ENCODE measurements around the gene MAPK9.
"Not testable (repeated sequence)": the region's sequence is repeated elsewhere in the genome, so short reads cannot be mapped to it uniquely, and the experiment has no call there.

Gene MAPK9

DNA sequence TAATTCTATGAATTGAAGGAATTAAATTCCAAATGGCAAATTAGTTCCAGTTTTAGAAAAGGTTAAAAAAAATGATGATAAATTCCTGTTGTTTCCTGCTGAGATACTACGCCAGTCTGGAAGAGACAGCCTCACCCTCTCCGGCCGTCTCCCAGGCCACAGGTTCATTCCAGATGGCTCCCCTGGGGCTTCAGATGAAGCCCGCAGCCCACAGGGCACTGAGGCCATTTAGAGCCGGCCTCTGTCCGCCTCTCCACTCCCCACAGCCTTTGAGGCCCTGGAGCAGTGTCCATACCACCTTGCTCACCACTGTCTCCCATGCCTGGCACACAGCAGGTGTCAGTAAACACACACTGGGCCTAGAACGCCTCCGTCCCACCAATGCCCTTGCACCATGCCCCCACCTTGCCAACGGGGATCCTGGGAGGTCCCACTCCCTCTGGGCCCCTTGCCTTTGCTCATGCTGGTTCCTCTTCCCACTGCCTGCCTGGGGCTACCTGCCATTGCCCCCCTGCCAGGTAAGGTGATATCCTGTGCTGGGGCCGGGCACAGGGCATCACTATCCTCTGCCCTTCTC is 35.2 kb upstream of the MAPK9 start:
- DNase-seq (ENCODE audit: low spot score): no peak

DNA sequence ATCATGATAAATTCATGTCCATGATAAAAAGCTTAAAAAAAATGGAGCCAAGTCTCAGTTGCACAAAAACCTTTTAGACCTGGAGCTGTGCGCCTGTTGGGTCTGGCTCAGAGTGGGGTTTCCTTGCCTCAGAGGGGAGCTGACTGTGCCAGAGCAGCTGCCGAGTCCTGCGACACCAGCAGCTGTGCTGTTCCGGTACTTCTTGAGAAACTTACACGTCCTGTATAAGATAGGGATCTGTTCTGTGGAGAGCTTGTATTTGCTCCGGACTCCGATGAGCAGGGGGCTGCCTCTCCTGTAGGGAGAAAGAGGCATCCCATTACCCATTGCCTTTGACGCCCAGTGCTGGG is 32.7 kb upstream of the MAPK9 start:
- DNase-seq (ENCODE audit: low spot score): no peak

DNA sequence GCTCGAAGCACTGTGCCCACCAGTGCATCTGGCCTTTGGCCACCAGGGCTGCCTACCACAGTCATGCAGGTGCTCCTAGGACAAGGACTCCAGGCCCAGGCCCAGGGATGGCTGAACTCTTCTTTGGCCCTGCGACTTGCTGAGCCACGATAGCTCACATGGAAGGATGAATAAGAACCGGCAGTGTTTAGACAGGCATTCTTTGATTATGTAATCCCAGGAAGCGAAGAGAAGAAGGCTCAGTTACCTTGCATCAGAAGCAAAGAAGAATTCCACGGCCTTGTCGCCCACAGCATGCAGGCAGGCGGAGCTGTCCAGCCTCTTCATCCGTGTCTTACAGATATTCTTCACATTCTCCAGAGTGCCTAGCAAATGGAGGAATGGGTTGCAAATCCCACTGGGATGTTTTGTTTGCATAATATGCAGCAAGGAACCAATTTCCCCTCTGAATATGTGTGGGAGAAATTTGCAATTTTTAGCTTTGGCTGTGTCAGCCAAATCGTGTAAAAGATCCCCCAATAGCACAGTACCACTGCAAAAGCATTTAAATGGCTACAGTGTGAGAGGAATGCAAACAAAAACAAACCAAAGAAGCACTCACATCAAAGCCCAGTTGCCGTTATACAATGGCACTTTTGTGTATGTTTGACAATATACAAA is 32.2 kb upstream of the MAPK9 start:
- no peak for DNase-seq (ENCODE audit: low spot score)

DNA sequence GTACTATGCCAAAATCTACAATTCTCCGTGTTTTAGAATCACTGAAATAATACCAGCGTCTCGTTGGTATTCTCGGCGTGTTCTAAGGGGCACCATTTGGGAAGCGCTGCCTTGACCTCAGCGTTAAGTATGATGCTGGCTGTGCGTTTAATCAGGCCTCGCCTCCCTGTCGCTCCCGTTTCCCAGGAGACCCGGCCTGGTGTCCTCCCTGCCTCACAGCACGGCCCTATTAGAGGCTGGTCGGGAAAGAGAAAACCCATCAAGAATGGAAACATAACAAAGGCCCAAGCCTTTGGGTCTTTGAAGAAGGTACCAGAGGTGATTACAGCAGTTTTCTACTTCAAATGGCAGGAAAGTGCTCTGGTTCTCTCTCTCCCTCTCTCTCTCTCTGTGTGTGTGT is 31.3 kb upstream of the MAPK9 start:
- DNase-seq (ENCODE audit: low spot score): no peak

DNA sequence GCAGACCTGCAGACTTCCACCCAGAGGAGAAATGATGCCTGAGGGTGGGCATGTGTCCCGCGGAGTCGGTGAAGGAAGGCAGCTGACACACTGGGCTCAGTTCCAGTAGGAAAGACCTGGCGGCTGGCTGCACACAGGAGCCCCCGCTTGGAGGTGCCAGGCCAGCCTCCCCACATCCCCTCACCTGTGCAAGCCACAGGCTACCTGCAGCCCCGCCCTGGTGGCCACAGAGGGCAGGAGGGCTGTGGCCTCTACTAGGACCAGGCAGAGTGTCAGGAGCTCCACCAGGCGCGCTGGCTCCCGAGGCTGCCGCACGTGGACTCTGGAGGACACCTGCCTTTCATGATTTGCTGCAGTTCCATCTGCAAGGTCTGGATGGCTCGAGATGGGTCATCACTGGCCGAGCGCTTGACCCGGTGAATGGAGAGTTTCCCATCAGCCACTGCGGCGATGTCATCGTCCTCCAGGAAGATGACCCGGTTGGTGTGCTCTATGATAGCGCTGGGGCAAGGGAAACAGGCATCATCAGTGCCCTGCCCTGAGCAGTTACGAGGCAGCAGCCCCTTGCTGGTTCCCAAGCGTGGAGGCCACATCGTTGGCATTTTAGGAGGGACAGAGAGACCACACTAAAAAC is 26.7 kb upstream of the MAPK9 start:
- no peak for DNase-seq (ENCODE audit: low spot score)

DNA sequence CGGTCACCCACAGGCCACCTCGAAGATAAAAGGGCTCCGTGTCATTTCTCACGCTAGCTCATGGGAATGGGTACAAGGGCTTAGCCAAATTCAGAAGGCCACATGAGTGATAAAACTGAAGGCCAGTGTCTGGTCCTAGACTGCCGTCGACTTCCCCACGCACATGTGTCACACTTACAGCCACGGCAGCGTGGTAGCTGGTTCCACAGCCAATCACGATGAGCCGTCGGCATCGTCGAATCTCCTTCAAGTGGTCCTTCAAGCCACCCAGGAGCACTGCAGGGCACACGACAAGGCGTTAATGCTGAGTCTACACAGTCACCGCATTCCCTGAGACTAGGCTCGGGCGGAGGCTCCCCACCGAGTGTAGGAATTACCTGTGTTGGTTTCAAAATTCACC is 24.7 kb upstream of the MAPK9 start:
- DNase-seq (ENCODE audit: low spot score): no peak

DNA sequence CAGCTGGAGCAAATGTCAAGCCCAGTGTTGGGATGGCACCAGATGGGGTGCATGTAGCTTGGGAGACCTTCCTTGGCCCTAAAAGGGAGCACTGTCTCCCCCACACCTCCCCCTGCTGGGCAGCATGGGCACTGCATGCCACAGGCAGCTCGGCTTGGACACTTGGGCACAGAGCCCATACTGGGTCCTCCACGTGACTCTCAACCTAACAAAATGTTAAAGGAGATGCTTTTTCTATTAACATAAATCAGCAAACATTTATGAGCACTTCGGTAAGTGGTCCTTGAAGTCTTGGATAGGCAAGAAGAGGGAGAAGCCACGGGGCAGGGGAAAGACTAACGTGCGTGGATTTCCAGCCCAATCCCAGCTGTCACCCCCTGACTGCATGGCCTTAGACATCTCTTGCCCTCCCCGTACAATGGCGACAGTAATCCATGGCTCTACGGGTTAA is 23.9 kb upstream of the MAPK9 start:
- peak; percentile 48 for DNase-seq (ENCODE audit: low spot score)

DNA sequence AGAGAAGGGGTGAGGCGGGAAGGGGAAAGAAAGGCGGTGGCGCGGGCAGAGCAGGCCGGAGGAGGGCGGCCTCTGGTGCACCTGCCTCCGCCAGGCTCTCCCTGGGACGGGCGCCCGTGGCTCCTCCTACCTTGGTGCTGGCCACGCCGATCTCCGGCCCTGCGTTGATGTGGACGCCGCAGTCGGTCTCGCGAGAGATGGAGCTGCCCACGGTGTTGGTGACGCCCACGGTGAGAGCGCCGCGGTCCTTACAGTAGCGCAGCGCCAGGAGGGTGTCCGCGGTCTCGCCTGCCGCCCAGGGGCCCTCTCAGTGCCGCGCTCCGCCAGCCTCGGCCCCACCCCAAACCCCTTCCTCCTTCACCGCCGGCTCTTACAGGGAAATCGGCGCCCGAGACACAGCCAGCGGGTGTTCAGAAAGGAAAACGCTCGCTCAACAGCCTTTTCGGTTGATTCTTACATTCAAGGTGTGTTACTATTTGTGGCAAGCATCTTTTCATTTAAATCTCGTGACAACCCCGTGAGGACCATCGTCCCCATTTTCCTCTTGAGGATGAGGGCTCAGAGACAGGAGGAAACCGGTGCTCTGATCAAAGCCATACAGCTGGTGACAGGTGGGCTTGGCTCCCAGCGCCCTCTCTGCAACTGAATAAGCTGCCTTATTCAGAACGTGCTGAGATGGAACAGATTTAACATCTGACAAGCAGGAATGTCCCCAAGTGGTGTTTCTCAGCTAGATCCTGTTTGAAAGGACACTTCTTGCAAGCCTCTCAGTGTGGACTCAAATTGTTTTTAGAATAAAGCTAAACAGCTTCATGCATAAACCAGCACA is 22.0 kb upstream of the MAPK9 start:
- DNase-seq (ENCODE audit: low spot score): peak; percentile 86

DNA sequence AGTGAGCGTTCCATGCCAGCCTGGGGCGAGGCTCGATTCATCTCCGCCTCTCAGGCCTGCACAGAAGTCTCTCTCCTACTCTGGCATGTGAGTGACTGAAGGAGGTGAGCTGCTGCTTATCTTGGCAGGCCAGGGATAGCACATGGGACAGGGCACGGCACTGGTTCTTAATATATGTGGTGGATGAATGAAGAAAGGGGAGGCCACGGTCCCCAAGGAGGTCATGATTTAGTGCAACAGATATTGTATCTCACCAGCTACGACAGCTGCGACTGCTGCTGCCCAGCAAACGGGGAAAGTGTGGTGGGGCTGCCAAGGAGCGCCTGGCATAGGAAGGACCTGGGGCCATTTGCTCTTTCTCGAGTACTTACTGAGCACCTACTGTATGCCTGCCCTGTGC is 19.3 kb upstream of the MAPK9 start:
- no peak for DNase-seq (ENCODE audit: low spot score)

DNA sequence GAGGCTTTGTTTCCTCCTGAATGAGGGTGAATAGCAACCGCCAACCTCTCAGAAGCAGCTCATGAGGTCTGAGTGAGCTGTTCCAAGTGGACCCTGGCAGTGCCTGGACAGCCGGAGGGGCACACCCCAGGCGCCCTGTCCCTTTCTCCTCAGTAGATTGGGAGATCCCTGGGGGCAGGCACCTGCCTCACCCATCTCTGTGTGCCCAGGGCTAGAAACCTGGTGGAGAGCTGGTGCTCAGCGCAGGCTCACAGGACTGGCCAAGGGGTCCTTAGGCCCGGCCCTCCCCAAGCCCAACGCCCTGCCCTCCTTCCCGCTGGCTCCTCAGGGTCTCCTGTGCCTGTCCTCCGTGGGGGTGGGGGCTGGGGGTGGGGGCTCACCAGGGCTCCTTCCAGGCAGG is 14.9 kb upstream of the MAPK9 start:
- DNase-seq (ENCODE audit: low spot score): no peak

DNA sequence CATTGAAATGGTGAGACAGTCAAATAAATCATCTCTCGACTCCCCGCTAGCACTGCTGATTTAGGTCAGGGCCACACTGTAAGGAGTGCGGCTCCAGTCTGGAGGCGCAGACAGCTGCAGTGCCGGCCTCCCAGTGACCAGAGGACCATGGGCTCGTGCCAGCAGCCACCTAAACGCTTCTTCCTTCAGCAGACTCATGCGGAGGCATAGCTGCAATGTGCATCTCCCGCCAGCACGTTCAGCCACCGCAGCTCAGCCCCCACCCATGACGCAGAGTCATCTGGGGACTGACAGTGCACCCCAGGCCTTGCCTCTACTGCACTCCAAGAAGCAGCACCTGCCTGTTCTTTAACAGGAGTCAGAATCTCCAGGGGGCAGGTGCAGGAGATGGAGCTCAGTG is 13.6 kb upstream of the MAPK9 start:
- DNase-seq (ENCODE audit: low spot score): no peak

DNA sequence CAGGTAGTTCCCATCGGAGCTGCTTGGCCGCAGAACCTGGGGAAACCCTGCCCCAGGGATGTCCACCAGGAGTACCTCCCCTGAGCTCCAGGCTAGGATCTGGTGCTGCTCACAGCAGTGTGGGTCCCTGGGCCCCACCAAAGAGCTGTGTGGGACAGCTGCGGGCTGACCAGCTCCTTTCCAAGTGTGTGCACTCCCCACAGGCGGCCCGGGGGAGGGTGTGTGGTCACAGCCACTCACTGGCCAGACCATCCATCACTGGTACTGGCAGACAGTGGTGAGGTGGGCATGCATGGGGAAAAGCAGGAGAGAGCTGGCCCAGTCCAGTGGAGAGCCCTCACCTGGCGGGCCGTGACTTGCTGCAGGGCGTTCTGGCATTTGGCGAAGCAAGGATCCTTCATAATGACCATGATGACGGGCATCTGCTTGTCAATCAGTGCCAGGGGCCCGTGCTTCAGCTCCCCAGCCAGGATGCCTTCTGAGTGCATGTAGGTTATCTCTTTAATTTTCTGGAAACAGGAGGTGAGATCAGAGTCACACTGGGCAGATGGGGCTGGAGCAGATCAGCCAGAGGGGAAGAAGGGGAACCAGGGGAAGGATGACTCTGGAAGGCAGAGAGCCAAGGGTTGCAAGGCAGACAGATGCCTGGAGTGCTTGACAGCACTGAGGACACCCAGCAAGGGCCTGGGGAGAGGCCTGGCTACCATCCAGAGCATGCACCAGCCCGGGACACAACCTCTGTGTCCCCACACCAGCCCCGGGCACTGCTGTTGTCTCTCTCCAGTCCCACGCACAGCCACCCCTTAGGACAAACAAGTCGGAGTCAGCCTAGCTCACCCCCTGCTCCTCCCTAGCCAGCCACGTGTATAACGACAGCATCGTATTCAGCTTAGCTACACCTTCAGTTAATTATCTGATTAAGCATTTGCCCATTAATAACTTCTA is 12.8 kb upstream of the MAPK9 start:
- DNase-seq (ENCODE audit: low spot score): no peak

DNA sequence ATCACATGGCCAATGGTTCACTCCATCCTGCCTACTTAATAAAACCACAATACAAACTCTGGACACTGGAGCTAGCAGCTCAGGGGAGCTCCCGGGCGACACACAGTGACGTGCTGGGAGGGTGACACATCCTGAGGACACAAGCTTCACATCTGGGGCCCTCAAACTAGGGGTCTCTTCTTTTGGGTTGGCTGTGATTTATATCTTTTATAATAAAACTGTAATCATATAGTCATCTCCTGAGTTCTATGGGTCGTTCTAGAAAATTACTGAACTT is 12.1 kb upstream of the MAPK9 start:
- DNase-seq (ENCODE audit: low spot score): no peak

DNA sequence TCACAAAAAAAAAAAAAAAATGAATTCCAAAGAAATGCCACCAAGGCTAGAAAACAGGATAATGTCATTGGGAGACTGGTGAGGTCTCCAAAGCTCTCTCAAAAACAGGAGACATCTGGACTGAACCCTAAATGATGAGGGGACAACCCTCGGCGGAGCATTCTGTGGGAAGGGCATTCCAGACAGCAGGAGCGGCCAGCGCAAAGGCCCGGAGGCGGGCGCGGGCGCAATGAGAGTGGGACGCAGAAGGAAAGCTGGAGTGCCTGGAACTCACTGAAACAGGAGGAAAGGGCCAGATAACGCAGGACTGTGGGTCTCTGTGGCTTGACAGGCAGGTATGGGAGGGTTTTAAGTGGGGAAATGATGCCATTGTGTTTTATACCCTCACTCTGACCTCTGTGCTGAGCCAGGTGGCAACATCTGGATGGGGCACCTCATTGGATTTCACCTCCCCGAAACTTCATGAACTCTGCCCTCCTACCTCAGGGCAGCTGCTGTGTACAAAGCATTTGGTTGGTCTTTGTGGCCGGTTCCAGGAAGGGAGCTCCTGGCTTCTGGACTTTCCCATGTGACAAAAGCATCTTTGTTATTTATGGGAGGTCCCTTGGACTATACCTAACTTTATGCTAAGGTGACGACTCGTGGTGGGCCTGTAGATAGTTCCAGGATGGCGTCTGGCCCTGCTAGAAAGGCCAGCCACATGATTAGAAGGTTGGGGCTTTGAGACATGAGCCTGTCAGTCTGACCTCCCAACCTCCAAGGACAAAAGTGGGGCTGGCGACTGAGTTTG is 11.5 kb upstream of the MAPK9 start:
- no peak for DNase-seq (ENCODE audit: low spot score)

DNA sequence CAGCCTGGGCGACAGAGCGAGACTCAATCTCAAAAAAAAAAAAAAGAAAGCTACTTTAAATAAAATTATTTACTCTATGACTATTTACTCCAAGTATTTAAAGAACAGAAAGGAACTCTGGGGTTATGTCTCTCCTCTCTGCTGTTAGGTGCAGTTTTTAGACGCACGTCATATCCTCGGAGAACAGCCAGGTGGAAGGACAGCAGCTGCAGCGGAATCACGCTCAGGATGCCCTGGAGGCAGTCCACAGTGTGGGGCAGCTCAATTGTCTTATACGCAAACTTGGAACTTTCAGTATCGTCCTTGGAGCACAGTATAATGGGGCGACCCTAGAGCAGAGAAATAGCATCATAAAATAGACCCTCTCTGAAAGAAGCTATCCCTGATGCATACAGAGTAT is 10.4 kb upstream of the MAPK9 start:
- no peak for DNase-seq (ENCODE audit: low spot score)

DNA sequence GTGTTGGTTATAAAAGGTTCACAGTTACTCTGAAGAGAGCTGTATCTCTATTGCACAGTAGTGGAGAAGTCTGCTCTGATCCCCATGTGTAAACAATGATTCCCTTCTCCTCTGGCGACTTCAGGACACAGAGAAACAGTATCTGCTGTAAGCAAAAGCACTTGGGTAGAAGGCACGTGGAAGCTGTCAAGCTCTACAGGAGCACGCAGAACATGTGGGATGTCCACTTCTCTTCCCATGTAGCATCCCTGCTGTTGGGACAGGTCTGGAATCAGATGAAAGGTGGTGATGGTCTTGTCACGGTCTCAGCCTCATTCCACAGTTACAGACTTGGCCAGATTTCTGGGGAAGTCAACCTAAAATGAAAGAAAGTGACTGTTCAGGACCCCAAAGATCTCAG is 9.4 kb upstream of the MAPK9 start:
- DNase-seq (ENCODE audit: low spot score): no peak

DNA sequence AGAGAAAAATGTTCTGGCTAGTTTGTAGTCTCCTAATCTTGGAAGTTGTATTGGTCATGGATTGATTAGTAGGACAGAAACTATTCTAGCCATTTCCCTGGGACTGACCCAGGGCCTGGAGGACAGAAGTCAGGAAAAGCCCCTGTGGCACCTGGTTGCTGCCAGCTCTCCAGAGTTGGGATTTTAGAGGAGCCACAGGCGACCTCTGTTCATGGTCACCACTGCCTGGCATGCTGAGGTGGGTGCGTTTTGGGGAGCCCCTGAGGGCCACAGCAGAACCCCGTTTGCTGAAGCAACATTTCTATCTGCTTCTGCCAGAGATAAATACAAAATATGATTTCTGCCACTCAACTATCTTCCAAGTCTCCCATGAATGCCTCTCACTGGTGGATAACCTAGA is 7.6 kb upstream of the MAPK9 start:
- DNase-seq (ENCODE audit: low spot score): no peak

DNA sequence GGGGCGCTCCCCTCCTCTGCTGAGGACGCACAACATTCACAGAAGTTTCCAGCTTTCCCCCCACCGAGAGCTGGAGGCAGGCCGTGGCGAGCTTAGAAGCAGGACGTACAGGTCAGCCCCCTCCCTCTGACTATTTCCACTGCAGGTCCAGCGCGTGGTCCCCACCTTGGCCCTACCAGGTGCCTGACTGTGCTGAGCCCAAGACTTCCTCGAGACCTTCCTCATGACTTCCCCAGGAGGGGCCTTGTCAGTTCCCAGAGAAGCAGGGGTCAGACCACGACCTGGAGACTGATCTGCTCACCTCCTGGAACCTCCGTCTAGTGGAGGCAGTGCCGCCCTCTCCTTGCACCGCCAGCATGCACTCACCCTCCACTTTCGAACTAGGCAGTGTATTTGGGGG is 7.1 kb upstream of the MAPK9 start:
- not testable (repeated sequence) for DNase-seq (ENCODE audit: low spot score)

DNA sequence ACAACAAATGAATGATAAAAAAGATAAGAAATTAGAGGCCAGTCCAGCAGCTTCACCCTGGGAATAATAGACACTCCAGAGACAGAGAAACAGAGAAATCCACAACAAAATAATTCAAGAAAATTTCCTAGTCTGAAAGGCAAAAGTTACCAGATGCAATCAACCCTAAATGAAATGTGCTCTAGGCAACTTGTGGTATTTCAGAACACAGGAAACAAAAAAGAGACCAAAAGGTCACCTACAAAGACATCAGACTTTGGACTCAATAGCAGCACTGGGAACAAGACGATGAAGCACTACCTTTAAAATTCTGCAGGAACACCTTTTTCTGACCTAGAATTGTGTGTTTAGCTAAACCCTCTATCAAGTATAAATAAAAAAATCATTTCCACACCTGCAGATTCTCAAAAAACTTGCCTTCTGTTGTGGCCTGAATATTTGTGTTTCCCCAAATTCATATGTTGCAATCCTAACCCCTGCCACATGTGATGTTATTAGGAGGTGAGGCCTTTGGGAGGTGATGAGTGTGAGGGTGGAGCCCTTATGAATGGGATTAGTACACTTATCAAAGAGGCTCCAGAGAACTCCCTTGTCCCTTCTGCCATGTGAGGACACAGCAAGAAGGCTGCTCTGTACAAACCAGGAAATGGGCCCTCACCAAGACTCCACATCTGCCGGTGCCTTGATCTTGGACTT is 5.9 kb upstream of the MAPK9 start:
- no peak for DNase-seq (ENCODE audit: low spot score)

DNA sequence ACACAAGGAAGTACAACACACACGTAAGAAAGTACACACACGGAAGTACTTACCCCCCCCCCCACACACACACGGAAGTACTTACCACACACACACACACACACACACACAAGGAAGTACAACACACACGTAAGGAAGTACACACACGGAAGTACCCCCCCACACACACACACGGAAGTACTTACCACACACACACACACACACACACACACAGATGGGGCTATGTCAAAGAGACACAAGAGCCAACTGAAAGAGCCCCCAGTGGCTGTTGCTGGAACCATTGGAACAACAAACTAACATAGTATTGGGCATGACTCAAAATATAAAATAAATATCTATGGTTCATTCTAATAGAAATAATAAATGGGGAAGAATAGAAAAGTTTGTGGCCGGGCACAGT is 4.9 kb upstream of the MAPK9 start:
- DNase-seq (ENCODE audit: low spot score): no peak

All from LoVo (cell line).